Measurements from ENCODE around the gene FAM83G. TPM values are rescaled to one million over a fixed set of nuclear protein-coding genes. Genes with fewer than 3 reads are reported as not detected.

Gene FAM83G
- total and polyA plus RNA-seq, 2 experiments from 2014 or later, result 7.6 to 44.5 TPM

GRCh38 chr17:18995220-18995619 lies 9.3 kb downstream of the FAM83G start:
- peaks cover 28% of the 10 kb centered on the region for H3K36me3 Mint-ChIP-seq (ENCODE audit: low read depth)
- H3K4me1 Mint-ChIP-seq, result peaks cover 10% of the 10 kb centered on the region; the same call in 2 of the 3 replicates
- peaks cover 32% of the 10 kb centered on the region; the same call in 1 of the 2 replicates for H4K20me1 ChIP-seq (replicated peaks; ENCODE audit: insufficient read depth)
- H3F3A ChIP-seq (replicated peaks; ENCODE audit: low read depth), result no peaks in the 10 kb centered on the region
- TF ChIP-seq NANOG (IDR thresholded peaks at IDR 0.05; ENCODE audit: borderline replicate concordance) (no peak), JUNB (IDR thresholded peaks at IDR 0.05; ENCODE audit: unreplicated experiment) (no peak), ZNF462 (CRISPR knock-in tag; IDR thresholded peaks at IDR 0.05) (no peak), EZH2phosphoT487 (IDR thresholded peaks at IDR 0.05; ENCODE audit: unreplicated experiment) (no peak), POLR2AphosphoS5 (IDR thresholded peaks at IDR 0.05; ENCODE audit: low read depth) (no peak), ZNF331 (CRISPR knock-in tag; IDR thresholded peaks at IDR 0.05; ENCODE audit: low read depth) (no peak), CREB1 (CRISPR knock-in tag; IDR thresholded peaks at IDR 0.05; ENCODE audit: low read depth) (no peak), ETS1 (IDR thresholded peaks at IDR 0.05) (no peak), REST (IDR thresholded peaks at IDR 0.05; ENCODE audit: unreplicated experiment) (no peak), CTCF (conservative IDR thresholded peaks at IDR 0.05; ENCODE audit: low read depth in 2 of 2) (no peak), STAT1 (IDR thresholded peaks at IDR 0.05; ENCODE audit: unreplicated experiment) (no peak), ZNF114 (CRISPR knock-in tag; IDR thresholded peaks at IDR 0.05) (no peak), EZH2 (IDR thresholded peaks at IDR 0.05; ENCODE audit: low read depth, unreplicated experiment) (no peak)
- ATAC-seq, result no peak
- H3K4me2 ChIP-seq, result no peak overlapping the region
- H3K4me3 ChIP-seq, result no peak overlapping the region
- H3K79me2 ChIP-seq (replicated peaks; ENCODE audit: insufficient read depth), result peaks cover 68% of the 10 kb centered on the region
- H3K27ac ChIP-seq (ENCODE audit: low read depth), result 0 out of 2 replicates have a peak overlapping the region, but pooled peaks have one; percentile 33
- no peaks in the 10 kb centered on the region for H3K36me3 ChIP-seq (ENCODE audit: insufficient read depth)
- H3K4me1 ChIP-seq (ENCODE audit: insufficient read depth), result no peaks in the 10 kb centered on the region
- H3K9me3 Mint-ChIP-seq, result peaks cover 15% of the 10 kb centered on the region; the same call in 2 of the 3 replicates
- no peaks in the 10 kb centered on the region for H3K27me3 ChIP-seq (ENCODE audit: insufficient read depth)
- H3K27ac Mint-ChIP-seq, result no peak overlapping the region
- H3K4me3 Mint-ChIP-seq, result no peak overlapping the region
- peaks cover 3% of the 10 kb centered on the region for H3K27me3 Mint-ChIP-seq (ENCODE audit: insufficient read depth, low read depth, poor library complexity)
- no peak overlapping the region for H2AFZ ChIP-seq
- H3K9me2 ChIP-seq (ENCODE audit: insufficient read depth), result no peaks in the 10 kb centered on the region
- DNase-seq (ENCODE audit: low spot score), result no peak
